GM23338 (cell line): ENCODE measurements around the gene SNX3. TPM values are rescaled to one million over a fixed set of nuclear protein-coding genes. Genes with fewer than 3 reads are reported as not detected.

Experiments used
- ATAC-seq: fragments of 200-7000 bp; cut with Tn5 transposase; 3 replicates; pipeline ENCODE4 v1.9.1; 2020
- DNase-seq: peaks from one replicate; pipeline ENCODE4 v3.0.0-alpha.2; 2015; ENCODE audit warnings: low spot score
- H2AFZ ChIP-seq: fragments of 200-600 bp; sonication (generic); 2 replicates; pipeline ENCODE4 v1.8.0; 2016; ENCODE audit warnings: antibody characterized with exemption, mild to moderate bottlenecking, moderate library complexity
- H3F3A ChIP-seq: fragments of 200-600 bp; sonication (generic); replicated peaks from 2 replicates; pipeline ENCODE4 v1.8.0; 2017; ENCODE audit warnings: antibody characterized with exemption, mixed run types, low read depth
- H3K27ac ChIP-seq: fragments of 200-600 bp; sonication (generic); 2 replicates; pipeline ENCODE4 v1.6.1; 2016; ENCODE audit warnings: low read depth
- H3K27me3 ChIP-seq: fragments of 200-600 bp; sonication (generic); 2 replicates; pipeline ENCODE4 v1.8.0; 2016; ENCODE audit warnings: mild to moderate bottlenecking, mixed run types, moderate library complexity; ENCODE audit not compliant: insufficient read depth
- H3K36me3 ChIP-seq: fragments of 200-600 bp; sonication (generic); 2 replicates; pipeline ENCODE4 v1.8.0; 2016; ENCODE audit warnings: mild to moderate bottlenecking; ENCODE audit not compliant: insufficient read depth
- H3K4me1 ChIP-seq: fragments of 200-600 bp; sonication (generic); 2 replicates; pipeline ENCODE4 v1.8.0; 2016; ENCODE audit warnings: mild to moderate bottlenecking, moderate library complexity; ENCODE audit not compliant: insufficient read depth
- H3K4me2 ChIP-seq: fragments of 200-600 bp; sonication (generic); 2 replicates; pipeline ENCODE4 v1.7.1; 2017; ENCODE audit warnings: mixed run types
- H3K4me3 ChIP-seq: fragments of 200-600 bp; sonication (generic); 2 replicates; pipeline ENCODE4 v1.6.1; 2016; ENCODE audit warnings: mixed run types
- H3K79me2 ChIP-seq: fragments of 200-600 bp; sonication (generic); replicated peaks from 2 replicates; pipeline ENCODE4 v1.8.0; 2017; ENCODE audit warnings: mild to moderate bottlenecking; ENCODE audit not compliant: insufficient read depth
- H3K9me2 ChIP-seq: fragments of 200-600 bp; sonication (generic); 2 replicates; pipeline ENCODE4 v1.8.0; 2017; ENCODE audit not compliant: insufficient read depth
- H4K20me1 ChIP-seq: fragments of 200-600 bp; sonication (generic); replicated peaks from 2 replicates; pipeline ENCODE4 v1.8.0; 2017; ENCODE audit warnings: mild to moderate bottlenecking; ENCODE audit not compliant: insufficient read depth
- H3K27ac Mint-ChIP-seq: 2 replicates; pipeline ENCODE4 v1.8.0; 2020; ENCODE audit warnings: inconsistent platforms, mild to moderate bottlenecking, moderate library complexity, mixed read lengths
- H3K27me3 Mint-ChIP-seq: 3 replicates; pipeline ENCODE4 v1.8.0; 2022; ENCODE audit warnings: low read depth, mild to moderate bottlenecking, moderate library complexity, mixed read lengths, inconsistent platforms; ENCODE audit not compliant: insufficient read depth, poor library complexity
- H3K36me3 Mint-ChIP-seq: 3 replicates; pipeline ENCODE4 v1.8.0; 2021; ENCODE audit warnings: low read depth, mild to moderate bottlenecking, inconsistent platforms, moderate library complexity, mixed read lengths
- H3K4me1 Mint-ChIP-seq: 3 replicates; pipeline ENCODE4 v1.8.0; 2020; ENCODE audit warnings: mild to moderate bottlenecking, inconsistent platforms, mixed read lengths
- H3K4me3 Mint-ChIP-seq: 3 replicates; pipeline ENCODE4 v1.8.0; 2021; ENCODE audit warnings: moderate library complexity, mild to moderate bottlenecking, inconsistent platforms, mixed read lengths
- H3K9me3 Mint-ChIP-seq: 3 replicates; pipeline ENCODE4 v1.8.0; 2020; ENCODE audit warnings: moderate library complexity, mild to moderate bottlenecking, inconsistent platforms, mixed read lengths
- EZH2phosphoT487 ChIP-seq: fragments of 200-600 bp; sonication (generic); IDR thresholded peaks from one replicate; pipeline ENCODE4 v1.8.1; 2018; ENCODE audit warnings: antibody characterized with exemption; ENCODE audit not compliant: unreplicated experiment
- JUNB ChIP-seq: IDR thresholded peaks from one replicate; pipeline ENCODE4 v1.6.1; 2016; ENCODE audit warnings: antibody characterized with exemption; ENCODE audit not compliant: unreplicated experiment
- NANOG ChIP-seq: IDR thresholded peaks from 2 replicates; pipeline ENCODE4 v1.6.1; 2016; ENCODE audit warnings: antibody characterized with exemption, borderline replicate concordance
- POLR2AphosphoS5 ChIP-seq: IDR thresholded peaks from 2 replicates; pipeline ENCODE4 v1.6.1; 2016; ENCODE audit warnings: antibody characterized with exemption, low read depth
- ZNF114 ChIP-seq: fragments of 250-450 bp; sonication (Bioruptor Pico); IDR thresholded peaks from 2 replicates; pipeline ENCODE4 v1.5.0; 2020; ENCODE audit warnings: mild to moderate bottlenecking, moderate library complexity
- ZNF331 ChIP-seq: fragments of 250-450 bp; sonication (Bioruptor Pico); IDR thresholded peaks from 2 replicates; pipeline ENCODE4 v1.5.0; 2020; ENCODE audit warnings: low read depth, mild to moderate bottlenecking, moderate library complexity
- polyA plus RNA-seq: library from polyadenylated mRNA; unstranded; fragments of >200 nt; fragmentation: Nextera tagmentation; extraction: Ambion mirVana; gene quantifications from 2 replicates; pipeline ENCODE4 v1.2.1, GENCODE V29; 2016
- total RNA-seq: library from RNA; depleted of rRNA; stranded (reverse); fragments of >200 nt; shearing (Covaris generic); gene quantifications from 2 replicates; pipeline ENCODE4 v1.2.3, GENCODE V29; 2014
- TF ChIP-seq, protein P1 (sequence below): IDR thresholded peaks from 2 replicates; pipeline ENCODE4 v1.6.1; 2016; ENCODE audit warnings: antibody characterized with exemption
- TF ChIP-seq, protein P2 (sequence below): fragments of 250-450 bp; sonication (Bioruptor Pico); IDR thresholded peaks from 2 replicates; pipeline ENCODE4 v1.5.0; 2020; ENCODE audit warnings: mild to moderate bottlenecking, moderate library complexity

SNX3 gene
- total and polyA plus RNA-seq, 2 experiments from 2014 or later, result 87.2 to 123 TPM

DNA sequence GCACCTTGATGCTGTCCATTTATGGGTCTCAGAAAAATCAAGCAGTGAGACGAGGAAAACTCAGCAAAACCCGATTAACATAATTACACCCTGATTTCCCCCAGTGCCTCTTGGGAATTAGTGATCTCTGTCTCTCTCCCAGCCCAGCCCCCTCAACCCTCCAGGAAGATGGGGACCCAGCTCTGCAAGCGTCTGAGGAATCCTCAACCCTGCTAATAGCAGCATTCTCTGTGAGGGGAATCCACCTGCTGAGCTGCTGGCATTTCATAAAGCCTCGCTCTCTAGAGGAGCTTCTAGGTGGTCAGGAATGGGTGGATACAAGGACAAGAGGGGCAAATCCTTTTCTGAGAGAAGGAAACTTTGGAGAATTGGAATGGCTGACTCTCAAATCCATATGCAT lies 81.1 kb downstream of the SNX3 start:
- DNase-seq, result peak; percentile 83
- Histone ChIP-seq H3K36me3 (no peaks in the 10 kb centered on the region), H3K4me1 (peaks cover 44% of the 10 kb centered on the region), H2AFZ (no peak overlapping the region), H3F3A (peaks cover 15% of the 10 kb centered on the region), H3K79me2 (no peaks in the 10 kb centered on the region), H4K20me1 (peaks cover 6% of the 10 kb centered on the region), H3K27ac (peak overlapping the region; percentile 61), H3K4me3 (0 out of 2 replicates have a peak overlapping the region, but pooled peaks have one; percentile 3), H3K4me2 (peak overlapping the region; percentile 61), H3K9me2 (no peaks in the 10 kb centered on the region), H3K27me3 (peaks cover 57% of the 10 kb centered on the region)
- Mint-ChIP-seq H3K9me3 (no peaks in the 10 kb centered on the region; the same call in 2 of the 3 replicates), H3K4me3 (peak overlapping the region; percentile 42; the same call in 2 of the 3 replicates), H3K36me3 (no peaks in the 10 kb centered on the region), H3K4me1 (peaks cover 49% of the 10 kb centered on the region), H3K27me3 (peaks cover 63% of the 10 kb centered on the region), H3K27ac (0 out of 2 replicates have a peak overlapping the region, but pooled peaks have one; percentile 18)
- TF ChIP-seq, protein P1, sequence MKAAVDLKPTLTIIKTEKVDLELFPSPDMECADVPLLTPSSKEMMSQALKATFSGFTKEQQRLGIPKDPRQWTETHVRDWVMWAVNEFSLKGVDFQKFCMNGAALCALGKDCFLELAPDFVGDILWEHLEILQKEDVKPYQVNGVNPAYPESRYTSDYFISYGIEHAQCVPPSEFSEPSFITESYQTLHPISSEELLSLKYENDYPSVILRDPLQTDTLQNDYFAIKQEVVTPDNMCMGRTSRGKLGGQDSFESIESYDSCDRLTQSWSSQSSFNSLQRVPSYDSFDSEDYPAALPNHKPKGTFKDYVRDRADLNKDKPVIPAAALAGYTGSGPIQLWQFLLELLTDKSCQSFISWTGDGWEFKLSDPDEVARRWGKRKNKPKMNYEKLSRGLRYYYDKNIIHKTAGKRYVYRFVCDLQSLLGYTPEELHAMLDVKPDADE, result no peak
- TF ChIP-seq POLR2AphosphoS5, result no peak
- TF ChIP-seq NANOG, result no peak; the same call in 1 of the 2 replicates
- no peak for TF ChIP-seq ZNF114 (CRISPR knock-in tag)
- peak; percentile 91 for TF ChIP-seq ZNF331
- TF ChIP-seq JUNB, result no peak
- TF ChIP-seq, protein P2, sequence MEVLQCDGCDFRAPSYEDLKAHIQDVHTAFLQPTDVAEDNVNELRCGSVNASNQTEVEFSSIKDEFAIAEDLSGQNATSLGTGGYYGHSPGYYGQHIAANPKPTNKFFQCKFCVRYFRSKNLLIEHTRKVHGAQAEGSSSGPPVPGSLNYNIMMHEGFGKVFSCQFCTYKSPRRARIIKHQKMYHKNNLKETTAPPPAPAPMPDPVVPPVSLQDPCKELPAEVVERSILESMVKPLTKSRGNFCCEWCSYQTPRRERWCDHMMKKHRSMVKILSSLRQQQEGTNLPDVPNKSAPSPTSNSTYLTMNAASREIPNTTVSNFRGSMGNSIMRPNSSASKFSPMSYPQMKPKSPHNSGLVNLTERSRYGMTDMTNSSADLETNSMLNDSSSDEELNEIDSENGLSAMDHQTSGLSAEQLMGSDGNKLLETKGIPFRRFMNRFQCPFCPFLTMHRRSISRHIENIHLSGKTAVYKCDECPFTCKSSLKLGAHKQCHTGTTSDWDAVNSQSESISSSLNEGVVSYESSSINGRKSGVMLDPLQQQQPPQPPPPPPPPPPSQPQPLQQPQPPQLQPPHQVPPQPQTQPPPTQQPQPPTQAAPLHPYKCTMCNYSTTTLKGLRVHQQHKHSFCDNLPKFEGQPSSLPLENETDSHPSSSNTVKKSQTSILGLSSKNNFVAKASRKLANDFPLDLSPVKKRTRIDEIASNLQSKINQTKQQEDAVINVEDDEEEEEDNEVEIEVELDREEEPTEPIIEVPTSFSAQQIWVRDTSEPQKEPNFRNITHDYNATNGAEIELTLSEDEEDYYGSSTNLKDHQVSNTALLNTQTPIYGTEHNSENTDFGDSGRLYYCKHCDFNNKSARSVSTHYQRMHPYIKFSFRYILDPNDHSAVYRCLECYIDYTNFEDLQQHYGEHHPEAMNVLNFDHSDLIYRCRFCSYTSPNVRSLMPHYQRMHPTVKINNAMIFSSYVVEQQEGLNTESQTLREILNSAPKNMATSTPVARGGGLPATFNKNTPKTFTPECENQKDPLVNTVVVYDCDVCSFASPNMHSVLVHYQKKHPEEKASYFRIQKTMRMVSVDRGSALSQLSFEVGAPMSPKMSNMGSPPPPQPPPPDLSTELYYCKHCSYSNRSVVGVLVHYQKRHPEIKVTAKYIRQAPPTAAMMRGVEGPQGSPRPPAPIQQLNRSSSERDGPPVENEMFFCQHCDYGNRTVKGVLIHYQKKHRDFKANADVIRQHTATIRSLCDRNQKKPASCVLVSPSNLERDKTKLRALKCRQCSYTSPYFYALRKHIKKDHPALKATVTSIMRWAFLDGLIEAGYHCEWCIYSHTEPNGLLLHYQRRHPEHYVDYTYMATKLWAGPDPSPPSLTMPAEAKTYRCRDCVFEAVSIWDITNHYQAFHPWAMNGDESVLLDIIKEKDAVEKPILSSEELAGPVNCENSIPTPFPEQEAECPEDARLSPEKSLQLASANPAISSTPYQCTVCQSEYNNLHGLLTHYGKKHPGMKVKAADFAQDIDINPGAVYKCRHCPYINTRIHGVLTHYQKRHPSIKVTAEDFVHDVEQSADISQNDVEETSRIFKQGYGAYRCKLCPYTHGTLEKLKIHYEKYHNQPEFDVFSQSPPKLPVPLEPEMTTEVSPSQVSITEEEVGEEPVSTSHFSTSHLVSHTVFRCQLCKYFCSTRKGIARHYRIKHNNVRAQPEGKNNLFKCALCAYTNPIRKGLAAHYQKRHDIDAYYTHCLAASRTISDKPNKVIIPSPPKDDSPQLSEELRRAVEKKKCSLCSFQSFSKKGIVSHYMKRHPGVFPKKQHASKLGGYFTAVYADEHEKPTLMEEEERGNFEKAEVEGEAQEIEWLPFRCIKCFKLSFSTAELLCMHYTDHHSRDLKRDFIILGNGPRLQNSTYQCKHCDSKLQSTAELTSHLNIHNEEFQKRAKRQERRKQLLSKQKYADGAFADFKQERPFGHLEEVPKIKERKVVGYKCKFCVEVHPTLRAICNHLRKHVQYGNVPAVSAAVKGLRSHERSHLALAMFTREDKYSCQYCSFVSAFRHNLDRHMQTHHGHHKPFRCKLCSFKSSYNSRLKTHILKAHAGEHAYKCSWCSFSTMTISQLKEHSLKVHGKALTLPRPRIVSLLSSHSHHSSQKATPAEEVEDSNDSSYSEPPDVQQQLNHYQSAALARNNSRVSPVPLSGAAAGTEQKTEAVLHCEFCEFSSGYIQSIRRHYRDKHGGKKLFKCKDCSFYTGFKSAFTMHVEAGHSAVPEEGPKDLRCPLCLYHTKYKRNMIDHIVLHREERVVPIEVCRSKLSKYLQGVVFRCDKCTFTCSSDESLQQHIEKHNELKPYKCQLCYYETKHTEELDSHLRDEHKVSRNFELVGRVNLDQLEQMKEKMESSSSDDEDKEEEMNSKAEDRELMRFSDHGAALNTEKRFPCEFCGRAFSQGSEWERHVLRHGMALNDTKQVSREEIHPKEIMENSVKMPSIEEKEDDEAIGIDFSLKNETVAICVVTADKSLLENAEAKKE (CRISPR knock-in tag), result peak; percentile 60; the same call in 1 of the 2 replicates
- TF ChIP-seq EZH2phosphoT487, result no peak
- ATAC-seq, result peak; percentile 54
